GM12892 (cell line): ENCODE measurements around the gene NCR3LG1.

Experiments used
- DNase-seq: peaks from one replicate; pipeline ENCODE4 v3.0.0; 2011; ENCODE audit not compliant: insufficient read length
- FAIRE-seq: peaks from 2 replicates; lab custom pipeline; 2011; peaks lifted over from hg19 to GRCh38; lab: Jason Lieb, UNC
- POLR2A ChIP-seq: IDR thresholded peaks from 2 replicates; pipeline ENCODE4 v1.6.1; 2011; ENCODE audit warnings: low read depth, low read length, control low read depth
- POLR2AphosphoS5 ChIP-seq: IDR thresholded peaks from 2 replicates; pipeline ENCODE4 v1.6.1; 2011; ENCODE audit warnings: low read depth, low read length, control low read depth
- TAF1 ChIP-seq: IDR thresholded peaks from 2 replicates; pipeline ENCODE4 v1.6.1; 2011; ENCODE audit warnings: low read depth, mild to moderate bottlenecking, control low read depth, low read length, borderline replicate concordance

NCR3LG1 gene

GRCh38 chr11:17350455-17351171, 987 bp upstream of the NCR3LG1 start:
- FAIRE-seq: no peak
- no peak for TF ChIP-seq POLR2A
- no peak for TF ChIP-seq TAF1
- TF ChIP-seq POLR2AphosphoS5: no peak
- DNase-seq: no peak

GRCh38 chr11:17351172-17351509, 459 bp upstream of the NCR3LG1 start:
- FAIRE-seq: no peak
- DNase-seq: no peak
- TF ChIP-seq POLR2A: no peak
- TF ChIP-seq POLR2AphosphoS5: no peak
- TF ChIP-seq TAF1: no peak

GRCh38 chr11:17352950-17353820, 1.6 kb downstream of the NCR3LG1 start:
- DNase-seq (peak; percentile 34), FAIRE-seq (peak; percentile 79)
- TF ChIP-seq POLR2AphosphoS5 (no peak), POLR2A (no peak), TAF1 (no peak)

GRCh38 chr11:17353821-17354600, 2.4 kb downstream of the NCR3LG1 start:
- FAIRE-seq (no peak), DNase-seq (no peak)
- TF ChIP-seq TAF1 (no peak), POLR2AphosphoS5 (no peak), POLR2A (no peak)

GRCh38 chr11:17354601-17354991, 3.0 kb downstream of the NCR3LG1 start:
- peak; percentile 21 for DNase-seq
- FAIRE-seq: peak; percentile 77
- no peak for TF ChIP-seq POLR2A
- no peak for TF ChIP-seq POLR2AphosphoS5
- no peak for TF ChIP-seq TAF1

GRCh38 chr11:17366495-17366894, 14.9 kb downstream of the NCR3LG1 start:
- no peak for TF ChIP-seq POLR2AphosphoS5
- no peak for TF ChIP-seq TAF1
- TF ChIP-seq POLR2A: no peak
- no peak for DNase-seq
- FAIRE-seq: no peak

- DNase-seq (no peak), FAIRE-seq (peak; percentile 67)
- no peak for TF ChIP-seq TAF1
- no peak for TF ChIP-seq POLR2AphosphoS5
- no peak for TF ChIP-seq POLR2A
Measured at GRCh38 chr11:17368551-17368950, 17.0 kb downstream of the NCR3LG1 start.

- DNase-seq (no peak), FAIRE-seq (no peak)
- TF ChIP-seq TAF1: no peak
- TF ChIP-seq POLR2AphosphoS5: no peak
- no peak for TF ChIP-seq POLR2A
Measured at GRCh38 chr11:17369094-17369493, 17.5 kb downstream of the NCR3LG1 start.

- DNase-seq: no peak
- no peak for FAIRE-seq
- TF ChIP-seq POLR2AphosphoS5: no peak
- TF ChIP-seq POLR2A: no peak
Measured at GRCh38 chr11:17369684-17370243, 18.2 kb downstream of the NCR3LG1 start.

GRCh38 chr11:17371614-17372013, 20.0 kb downstream of the NCR3LG1 start:
- DNase-seq (no peak), FAIRE-seq (no peak)
- no peak for TF ChIP-seq POLR2AphosphoS5
- no peak for TF ChIP-seq TAF1
- TF ChIP-seq POLR2A: no peak

GRCh38 chr11:17375547-17375946, 23.9 kb downstream of the NCR3LG1 start:
- FAIRE-seq (no peak), DNase-seq (no peak)
- TF ChIP-seq POLR2A (no peak), POLR2AphosphoS5 (no peak), TAF1 (no peak)
